Neural cell (in vitro differentiated cells): ENCODE results near the gene SIL1. TPM values are rescaled to one million over a fixed set of nuclear protein-coding genes. Genes with fewer than 3 reads are reported as not detected.

ENCODE experiments used
- H2AFZ ChIP-seq: fragments of 200-600, 300-800 bp; sonication (generic), shearing (Covaris generic); 2 replicates; pipeline ENCODE4 v1.6.0; 2014; ENCODE audit warnings: low read depth, mild to moderate bottlenecking, antibody characterized with exemption, low read length, moderate library complexity
- H3F3A ChIP-seq: fragments of 200-600 bp; shearing (Covaris generic); 2 replicates; pipeline ENCODE4 v1.6.1; 2016; ENCODE audit warnings: mild to moderate bottlenecking, moderate library complexity, mixed read lengths, antibody characterized with exemption, low read length; ENCODE audit not compliant: insufficient read depth, poor library complexity, severe bottlenecking
- H3K27ac ChIP-seq: fragments of 200-600, 300-800 bp; sonication (generic), shearing (Covaris generic); 2 replicates; pipeline ENCODE4 v1.5.1; 2014; ENCODE audit warnings: mild to moderate bottlenecking, low read length, moderate library complexity
- H3K27me3 ChIP-seq: fragments of 300-800, 200-600 bp; sonication (generic), shearing (Covaris generic); 2 replicates; pipeline ENCODE4 v1.6.0; 2014; ENCODE audit warnings: mild to moderate bottlenecking, low read depth, low read length, moderate library complexity; ENCODE audit not compliant: insufficient read depth
- H3K36me3 ChIP-seq: fragments of 300-800, 200-600 bp; sonication (generic), shearing (Covaris generic); 2 replicates; pipeline ENCODE4 v1.5.1; 2014; ENCODE audit warnings: mild to moderate bottlenecking, antibody characterized with exemption, low read length, moderate library complexity; ENCODE audit not compliant: insufficient read depth
- H3K4me2 ChIP-seq: fragments of 300-800, 200-600 bp; sonication (generic), shearing (Covaris generic); 2 replicates; pipeline ENCODE4 v1.6.0; 2014; ENCODE audit warnings: mild to moderate bottlenecking, low read length
- H3K4me3 ChIP-seq: fragments of 300-800, 200-600 bp; sonication (generic), shearing (Covaris generic); 2 replicates; pipeline ENCODE4 v1.5.1; 2014; ENCODE audit warnings: mild to moderate bottlenecking, low read length, moderate library complexity
- H3K79me2 ChIP-seq: fragments of 200-600 bp; shearing (Covaris generic); replicated peaks from 2 replicates; pipeline ENCODE4 v1.6.0; 2014; ENCODE audit warnings: mild to moderate bottlenecking, low read length, moderate library complexity; ENCODE audit not compliant: insufficient read depth
- H3K9ac ChIP-seq: fragments of 300-800, 200-600 bp; sonication (generic), shearing (Covaris generic); 2 replicates; pipeline ENCODE4 v1.6.1; 2016; ENCODE audit warnings: mild to moderate bottlenecking, low read length, mixed read lengths
- H3K9me2 ChIP-seq: fragments of 200-600 bp; shearing (Covaris generic); 2 replicates; pipeline ENCODE4 v1.6.1; 2016; ENCODE audit warnings: mild to moderate bottlenecking, low read length, mixed read lengths; ENCODE audit not compliant: insufficient read depth
- H3K9me3 ChIP-seq: fragments of 200-600, 300-800 bp; sonication (generic), shearing (Covaris generic); 2 replicates; pipeline ENCODE4 v1.6.1; 2016; ENCODE audit warnings: mild to moderate bottlenecking, mixed run types, low read length, moderate library complexity, mixed read lengths
- H4K20me1 ChIP-seq: fragments of 200-600 bp; shearing (Covaris generic); 2 replicates; pipeline ENCODE4 v1.6.1; 2016; ENCODE audit warnings: mild to moderate bottlenecking, mixed run types; ENCODE audit not compliant: insufficient read depth
- CTCF ChIP-seq: fragments of 450-650 bp; IDR thresholded peaks from 2 replicates; pipeline ENCODE4 v1.5.1; 2014; ENCODE audit warnings: antibody characterized with exemption, mild to moderate bottlenecking, moderate library complexity; ENCODE audit not compliant: poor library complexity, severe bottlenecking
- EP300 ChIP-seq: fragments of 450-650 bp; conservative IDR thresholded peaks from 2 replicates; pipeline ENCODE4 v1.6.1; 2014; ENCODE audit warnings: antibody characterized with exemption, mild to moderate bottlenecking, moderate library complexity; ENCODE audit not compliant: poor library complexity, severe bottlenecking
- EZH2 ChIP-seq: fragments of 200-600, 300-800 bp; shearing (Covaris generic), sonication (generic); IDR thresholded peaks from 2 replicates; pipeline ENCODE4 v1.6.1; 2014; ENCODE audit warnings: antibody characterized with exemption, low read length, borderline replicate concordance, mild to moderate bottlenecking; ENCODE audit not compliant: insufficient read depth, poor library complexity, severe bottlenecking
- MXI1 ChIP-seq: fragments of 450-650 bp; conservative IDR thresholded peaks from 2 replicates; pipeline ENCODE4 v1.6.1; 2014; ENCODE audit warnings: antibody characterized with exemption, mild to moderate bottlenecking; ENCODE audit not compliant: poor library complexity, severe bottlenecking
- POLR2AphosphoS5 ChIP-seq: IDR thresholded peaks from 2 replicates; pipeline ENCODE4 v1.6.1; 2012
- RAD21 ChIP-seq: fragments of 450-650 bp; conservative IDR thresholded peaks from 2 replicates; pipeline ENCODE4 v1.6.1; 2014; ENCODE audit warnings: antibody characterized with exemption, mild to moderate bottlenecking, moderate library complexity
- REST ChIP-seq: IDR thresholded peaks from 2 replicates; pipeline ENCODE4 v1.6.1; 2012; ENCODE audit warnings: borderline replicate concordance
- SMC3 ChIP-seq: fragments of 450-650 bp; conservative IDR thresholded peaks from 2 replicates; pipeline ENCODE4 v1.6.1; 2014; ENCODE audit warnings: antibody characterized with exemption, mild to moderate bottlenecking, moderate library complexity; ENCODE audit not compliant: poor library complexity
- TAF1 ChIP-seq: IDR thresholded peaks from 2 replicates; pipeline ENCODE4 v1.6.1; 2012; ENCODE audit warnings: low read depth
- polyA plus RNA-seq: library from polyadenylated mRNA; depleted of rRNA; stranded (reverse); fragments of >200 nt; gene quantifications from 2 replicates; pipeline ENCODE4 v1.2.3, GENCODE V29; 2014

SIL1 gene
- polyA plus RNA-seq, 1 donor from 2014 or later = 4.7 TPM

GRCh38 chr5:139068060-139068459 is 130.1 kb downstream of the SIL1 start:
- no peaks in the 10 kb centered on the region for H3K27me3 ChIP-seq
- no peak overlapping the region for H3K9ac ChIP-seq
- H3K9me2 ChIP-seq = no peaks in the 10 kb centered on the region
- H3K79me2 ChIP-seq = no peaks in the 10 kb centered on the region
- H3K27ac ChIP-seq = no peak overlapping the region
- H3K9me3 ChIP-seq = no peaks in the 10 kb centered on the region
- H2AFZ ChIP-seq = no peak overlapping the region
- no peak overlapping the region for H3K4me3 ChIP-seq
- no peaks in the 10 kb centered on the region for H3K36me3 ChIP-seq
- no peak overlapping the region for H3K4me2 ChIP-seq
- no peaks in the 10 kb centered on the region for H4K20me1 ChIP-seq
- no peaks in the 10 kb centered on the region for H3F3A ChIP-seq
- no peak for TF ChIP-seq RAD21
- no peak for TF ChIP-seq EZH2

GRCh38 chr5:139065306-139065705 is 132.9 kb downstream of the SIL1 start:
- H3K27ac ChIP-seq = no peak overlapping the region
- no peaks in the 10 kb centered on the region for H3K36me3 ChIP-seq
- H3K27me3 ChIP-seq = no peaks in the 10 kb centered on the region
- no peaks in the 10 kb centered on the region for H3K79me2 ChIP-seq
- H3K9me2 ChIP-seq = no peaks in the 10 kb centered on the region
- H3F3A ChIP-seq = no peaks in the 10 kb centered on the region
- H3K9me3 ChIP-seq = no peaks in the 10 kb centered on the region
- TF ChIP-seq CTCF (no peak), REST (no peak), EZH2 (no peak), MXI1 (no peak), RAD21 (no peak), EP300 (no peak), TAF1 (no peak), POLR2AphosphoS5 (no peak), SMC3 (no peak)
- no peak overlapping the region for H2AFZ ChIP-seq
- H4K20me1 ChIP-seq = no peaks in the 10 kb centered on the region
- no peak overlapping the region for H3K9ac ChIP-seq
- H3K4me2 ChIP-seq = no peak overlapping the region
- no peak overlapping the region for H3K4me3 ChIP-seq

- H4K20me1 ChIP-seq = no peaks in the 10 kb centered on the region
Observed at GRCh38 chr5:139064613-139065012, 133.6 kb downstream of the SIL1 start.

More at GRCh38 chr5:139064613-139065012, 133.6 kb downstream of the SIL1 start:
- TF ChIP-seq SMC3 (no peak), TAF1 (no peak), RAD21 (no peak), MXI1 (no peak), CTCF (no peak)
- no peaks in the 10 kb centered on the region for H3K9me2 ChIP-seq
- H3K79me2 ChIP-seq = no peaks in the 10 kb centered on the region
- H3K9ac ChIP-seq = no peak overlapping the region
- H3K36me3 ChIP-seq = no peaks in the 10 kb centered on the region
- H3K9me3 ChIP-seq = no peaks in the 10 kb centered on the region
- no peaks in the 10 kb centered on the region for H3F3A ChIP-seq
- H3K27me3 ChIP-seq = no peaks in the 10 kb centered on the region
- H3K4me2 ChIP-seq = no peak overlapping the region
- no peak overlapping the region for H3K27ac ChIP-seq
- no peak overlapping the region for H3K4me3 ChIP-seq
- no peak overlapping the region for H2AFZ ChIP-seq
